Epithelial cell of esophagus (primary cell): ENCODE results near the gene CYP27A1.

Experiments used
- DNase-seq: peaks from one replicate; pipeline ENCODE4 v3.0.0; 2010; ENCODE audit warnings: low read depth
- H3K4me3 ChIP-seq: 2 replicates; pipeline ENCODE4 v1.5.1; 2011; ENCODE audit warnings: mild to moderate bottlenecking, low read length, control low read depth
- CTCF ChIP-seq: IDR thresholded peaks from 2 replicates; pipeline ENCODE4 v1.5.1; 2011; ENCODE audit warnings: low read depth, mild to moderate bottlenecking, low read length, control low read depth, inconsistent platforms; ENCODE audit not compliant: insufficient read depth; ENCODE audit errors: missing control alignments

The CYP27A1 gene

GRCh38 chr2:218744615-218745014, 37.3 kb upstream of the CYP27A1 start:
- DNase-seq: no peak

GRCh38 chr2:218745160-218745558, 36.8 kb upstream of the CYP27A1 start:
- TF ChIP-seq CTCF: no peak
- DNase-seq: no peak
- no peak overlapping the region for H3K4me3 ChIP-seq

More at GRCh38 chr2:218744615-218745014, 37.3 kb upstream of the CYP27A1 start:
- no peak overlapping the region for H3K4me3 ChIP-seq
- no peak for TF ChIP-seq CTCF

- DNase-seq: no peak
- no peak overlapping the region for H3K4me3 ChIP-seq
- TF ChIP-seq CTCF: no peak
These were observed 36.1 kb upstream of the CYP27A1 start for GRCh38 chr2:218745559-218746469.

GRCh38 chr2:218746470-218746795, 35.5 kb upstream of the CYP27A1 start:
- DNase-seq: no peak
- no peak overlapping the region for H3K4me3 ChIP-seq
- no peak for TF ChIP-seq CTCF

GRCh38 chr2:218746960-218747359, 35.0 kb upstream of the CYP27A1 start:
- no peak for DNase-seq
- H3K4me3 ChIP-seq: no peak overlapping the region
- no peak for TF ChIP-seq CTCF

GRCh38 chr2:218748741-218749441, 33.1 kb upstream of the CYP27A1 start:
- H3K4me3 ChIP-seq: no peak overlapping the region
- TF ChIP-seq CTCF: no peak
- no peak for DNase-seq
